ENCODE data around the gene COL5A1. TPM values are rescaled to one million over a fixed set of nuclear protein-coding genes. Genes with fewer than 3 reads are reported as not detected.
A peak's percentile ranks its signal among the peaks of the same experiment; 100 is the strongest.

COL5A1 gene
- total and polyA plus RNA-seq, 2 experiments from 2014 or later: 211 to 812 TPM

DNA sequence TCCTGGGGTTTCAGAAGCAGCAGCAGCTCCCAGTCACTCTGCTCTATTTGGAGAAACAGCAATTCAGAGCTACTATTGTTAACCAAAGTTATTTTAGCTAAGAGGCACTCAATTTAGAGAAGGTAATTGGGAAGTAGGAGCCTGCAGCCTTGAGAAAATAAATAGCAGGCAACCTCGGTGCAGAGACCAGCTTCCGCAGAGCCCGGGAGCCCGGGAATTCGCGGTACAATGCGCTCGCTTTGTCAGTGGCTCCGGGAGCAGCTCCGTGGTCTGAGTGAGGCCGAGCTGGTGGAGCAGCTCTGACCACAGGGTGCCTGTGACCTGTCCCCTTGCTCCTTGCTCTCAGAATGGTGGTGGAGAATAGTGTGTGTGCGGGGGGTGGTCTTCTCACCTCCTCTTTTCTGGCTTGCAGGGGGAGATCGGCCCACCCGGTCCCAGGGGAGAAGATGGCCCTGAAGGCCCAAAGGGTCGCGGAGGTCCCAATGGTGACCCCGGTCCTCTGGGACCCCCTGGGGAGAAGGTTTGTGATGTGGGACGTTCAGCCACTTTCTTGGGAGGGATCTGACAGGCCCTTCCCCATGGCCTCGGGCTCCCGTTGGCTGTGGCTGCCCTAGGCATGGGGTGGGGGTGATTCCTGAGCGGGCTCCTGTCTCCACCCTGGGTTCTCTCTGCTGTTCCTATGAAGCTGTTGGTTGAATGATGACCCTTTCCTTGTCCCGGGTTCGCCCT is 143.1 kb downstream of the COL5A1 start:
- TF ChIP-seq EZH2phosphoT487 (IDR thresholded peaks at IDR 0.05; ENCODE audit: insufficient read depth, low read depth): no peak
- no peak for TF ChIP-seq EZH2 (IDR thresholded peaks at IDR 0.05; ENCODE audit: insufficient read depth, poor library complexity, severe bottlenecking)
- no peaks in the 10 kb centered on the region for H3K4me1 ChIP-seq (ENCODE audit: insufficient read depth)
- H3K4me3 ChIP-seq: no peak overlapping the region
- H3F3A ChIP-seq (ENCODE audit: insufficient read depth): peaks cover 50% of the 10 kb centered on the region
- H3K27ac ChIP-seq: no peak overlapping the region
- H3K9me2 ChIP-seq (ENCODE audit: insufficient read depth): no peaks in the 10 kb centered on the region
- H3K9me3 ChIP-seq (ENCODE audit: low read depth): no peaks in the 10 kb centered on the region
- H2AFZ ChIP-seq: no peak overlapping the region
- in situ Hi-C loops (cut with MboI): no loop called here
- no peak overlapping the region for H3K9ac ChIP-seq
- H3K36me3 ChIP-seq (ENCODE audit: low read depth): peaks cover 61% of the 10 kb centered on the region
- H4K20me1 ChIP-seq (ENCODE audit: insufficient read depth): no peaks in the 10 kb centered on the region
- DNase-seq: no peak
- H3K79me2 ChIP-seq (ENCODE audit: insufficient read depth): peaks cover 36% of the 10 kb centered on the region; the same call in 1 of the 2 replicates
- 89 to 91% methylated on average over 22 to 23 of the region's 23 CpGs for WGBS, 2 experiments (ENCODE audit: low coverage in 1 of 2, low lambda C conversion rate in 2 of 2, missing lambda C conversion rate in 2 of 2)
- H3K4me2 ChIP-seq (ENCODE audit: unreplicated experiment): no peak overlapping the region
- no peaks in the 10 kb centered on the region for H3K27me3 ChIP-seq (replicated peaks; ENCODE audit: insufficient read depth)

DNA sequence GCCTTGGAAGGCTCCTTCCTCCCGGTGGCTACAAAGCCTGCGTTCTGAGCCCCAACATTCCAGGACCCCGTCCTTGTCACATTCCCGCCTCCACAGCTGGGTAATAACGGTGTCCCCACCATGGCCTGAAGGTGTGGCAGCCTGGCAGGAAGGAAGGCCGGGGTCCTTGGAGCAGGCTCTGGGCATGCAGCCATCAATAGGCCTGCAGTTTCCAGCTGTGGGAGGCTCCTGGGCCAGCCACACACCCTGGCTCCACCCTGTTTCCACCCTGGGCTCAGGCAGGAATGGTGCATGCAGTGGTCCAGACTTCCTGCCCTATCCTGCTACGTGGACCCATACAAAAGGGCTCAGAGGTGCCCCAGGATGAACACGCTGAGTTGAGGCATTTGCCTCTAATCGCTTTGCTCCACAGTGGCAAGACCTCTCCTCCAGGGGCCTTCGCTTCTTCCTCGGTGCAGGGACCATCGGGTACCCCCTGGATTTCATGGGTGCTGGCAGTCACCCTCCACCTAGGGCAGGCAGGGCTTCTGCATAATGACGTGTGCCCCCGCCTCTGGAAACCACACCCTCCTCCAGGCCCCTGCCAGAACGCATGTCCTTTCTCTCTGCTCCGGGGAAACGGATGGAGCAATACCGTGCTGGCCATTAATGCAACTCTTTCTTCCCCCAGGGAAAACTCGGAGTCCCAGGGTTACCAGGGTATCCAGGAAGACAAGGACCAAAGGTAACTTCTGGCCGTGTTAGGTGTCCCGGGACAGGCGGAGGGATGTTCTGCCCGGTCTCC is 143.9 kb downstream of the COL5A1 start:
- H3K9me2 ChIP-seq (ENCODE audit: insufficient read depth): no peaks in the 10 kb centered on the region
- peaks cover 55% of the 10 kb centered on the region for H3K36me3 ChIP-seq (ENCODE audit: low read depth)
- H3K9me3 ChIP-seq (ENCODE audit: low read depth): no peaks in the 10 kb centered on the region
- 79 to 80% methylated on average over 23 of the region's 23 CpGs for WGBS, 2 experiments (ENCODE audit: low coverage in 1 of 2, low lambda C conversion rate in 2 of 2, missing lambda C conversion rate in 2 of 2)
- in situ Hi-C loops (cut with MboI): no loop called here
- no peak overlapping the region for H3K4me3 ChIP-seq
- no peak overlapping the region for H3K27ac ChIP-seq
- H3K9ac ChIP-seq: no peak overlapping the region
- H3K4me1 ChIP-seq (ENCODE audit: insufficient read depth): no peaks in the 10 kb centered on the region
- TF ChIP-seq EZH2phosphoT487 (IDR thresholded peaks at IDR 0.05; ENCODE audit: insufficient read depth, low read depth): no peak
- TF ChIP-seq EZH2 (IDR thresholded peaks at IDR 0.05; ENCODE audit: insufficient read depth, poor library complexity, severe bottlenecking): no peak
- 0 out of 2 replicates have a peak, but pooled peaks cover 29% of the 10 kb centered on the region for H3K79me2 ChIP-seq (ENCODE audit: insufficient read depth)
- H3F3A ChIP-seq (ENCODE audit: insufficient read depth): peaks cover 52% of the 10 kb centered on the region
- no peaks in the 10 kb centered on the region for H4K20me1 ChIP-seq (ENCODE audit: insufficient read depth)
- peak; percentile 35 for DNase-seq
- H3K27me3 ChIP-seq (replicated peaks; ENCODE audit: insufficient read depth): no peaks in the 10 kb centered on the region
- H2AFZ ChIP-seq: no peak overlapping the region
- H3K4me2 ChIP-seq (ENCODE audit: unreplicated experiment): no peak overlapping the region

DNA sequence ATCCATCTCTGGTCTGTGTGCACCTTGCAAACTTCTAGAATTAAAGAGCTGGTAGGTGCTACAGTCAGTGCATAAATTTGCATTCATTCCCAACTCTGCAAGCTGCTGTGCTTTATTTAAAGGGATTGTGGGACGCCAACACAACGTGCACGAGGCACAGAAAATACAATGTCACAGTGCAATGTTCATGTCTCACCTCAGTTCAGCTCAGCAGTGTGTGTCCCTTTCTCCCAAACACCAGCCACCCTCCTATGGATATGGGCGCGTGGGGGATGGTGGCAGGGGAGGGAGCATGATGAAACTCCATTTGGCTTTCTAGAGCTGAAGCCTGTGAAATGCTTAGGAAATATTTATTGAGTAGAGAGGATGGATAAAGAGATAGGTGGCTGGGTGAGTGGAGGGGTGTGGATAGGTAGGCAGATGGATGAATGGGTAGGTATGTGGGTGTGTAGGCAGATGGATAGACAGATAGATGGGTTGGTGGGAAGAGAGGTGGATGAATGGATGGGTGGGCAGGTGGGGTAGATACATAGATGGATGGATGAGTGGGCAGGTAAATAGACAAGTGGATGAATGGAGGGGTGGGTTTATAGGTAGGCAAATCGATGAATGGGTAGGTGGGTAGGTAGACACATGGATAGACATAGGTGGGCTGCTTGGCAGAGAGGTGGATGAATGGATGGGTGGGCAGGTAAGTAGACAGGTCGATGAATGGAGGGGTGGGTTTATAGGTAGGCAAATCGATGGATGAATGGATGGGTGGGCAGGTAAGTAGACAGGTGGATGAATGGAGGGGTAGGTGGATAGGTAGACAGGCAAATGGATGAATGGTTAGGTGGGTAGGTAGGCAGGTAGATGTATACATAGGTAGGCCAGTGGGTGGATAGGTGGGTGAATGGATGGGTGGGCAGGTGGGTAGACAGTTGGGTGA is 146.3 kb downstream of the COL5A1 start:
- DNase-seq: no peak
- peaks cover 36% of the 10 kb centered on the region; the same call in 1 of the 2 replicates for H3K79me2 ChIP-seq (ENCODE audit: insufficient read depth)
- TF ChIP-seq EZH2phosphoT487 (IDR thresholded peaks at IDR 0.05; ENCODE audit: insufficient read depth, low read depth) (no peak), EZH2 (IDR thresholded peaks at IDR 0.05; ENCODE audit: insufficient read depth, poor library complexity, severe bottlenecking) (no peak)
- 81 to 86% methylated on average over 8 of the region's 8 CpGs for WGBS, 2 experiments (ENCODE audit: low coverage in 1 of 2, low lambda C conversion rate in 2 of 2, missing lambda C conversion rate in 2 of 2)
- H2AFZ ChIP-seq: no peak overlapping the region
- H3K4me3 ChIP-seq: no peak overlapping the region
- H3K36me3 ChIP-seq (ENCODE audit: low read depth): peaks cover 56% of the 10 kb centered on the region
- no peak overlapping the region for H3K4me2 ChIP-seq (ENCODE audit: unreplicated experiment)
- no peak overlapping the region for H3K9ac ChIP-seq
- no peaks in the 10 kb centered on the region for H4K20me1 ChIP-seq (ENCODE audit: insufficient read depth)
- H3F3A ChIP-seq (ENCODE audit: insufficient read depth): peaks cover 59% of the 10 kb centered on the region
- H3K9me2 ChIP-seq (ENCODE audit: insufficient read depth): no peaks in the 10 kb centered on the region
- H3K27ac ChIP-seq: no peak overlapping the region
- H3K4me1 ChIP-seq (ENCODE audit: insufficient read depth): no peaks in the 10 kb centered on the region
- H3K9me3 ChIP-seq (ENCODE audit: low read depth): no peaks in the 10 kb centered on the region
- in situ Hi-C loops (cut with MboI): no loop called here
- H3K27me3 ChIP-seq (replicated peaks; ENCODE audit: insufficient read depth): no peaks in the 10 kb centered on the region

DNA sequence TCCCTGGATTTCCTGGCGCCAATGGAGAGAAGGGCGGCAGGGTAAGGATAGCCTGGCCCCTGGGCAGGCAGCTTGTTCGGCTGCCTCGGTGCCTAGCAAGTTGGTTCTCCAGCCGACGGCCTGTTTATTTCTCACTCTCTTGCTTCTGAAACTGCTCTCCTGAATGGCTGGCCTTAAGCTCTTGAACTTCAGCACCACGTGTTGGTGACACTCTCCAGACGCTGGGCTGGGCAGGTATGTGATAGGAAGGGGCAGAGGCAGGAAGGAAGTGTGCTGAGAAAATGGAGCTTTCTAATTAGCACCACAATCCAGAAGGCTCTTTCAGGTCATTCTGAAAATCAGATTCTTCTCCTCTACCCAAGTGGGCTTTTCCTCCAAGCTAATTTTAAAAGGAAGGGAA is 147.6 kb downstream of the COL5A1 start:
- Histone ChIP-seq H4K20me1 (ENCODE audit: insufficient read depth) (no peaks in the 10 kb centered on the region), H3K27me3 (replicated peaks; ENCODE audit: insufficient read depth) (no peaks in the 10 kb centered on the region), H3K27ac (no peak overlapping the region), H3F3A (ENCODE audit: insufficient read depth) (peaks cover 57% of the 10 kb centered on the region), H2AFZ (no peak overlapping the region), H3K9ac (no peak overlapping the region), H3K9me2 (ENCODE audit: insufficient read depth) (no peaks in the 10 kb centered on the region), H3K79me2 (ENCODE audit: insufficient read depth) (peaks cover 33% of the 10 kb centered on the region; the same call in 1 of the 2 replicates), H3K36me3 (ENCODE audit: low read depth) (peaks cover 58% of the 10 kb centered on the region), H3K4me1 (ENCODE audit: insufficient read depth) (no peaks in the 10 kb centered on the region), H3K4me2 (ENCODE audit: unreplicated experiment) (no peak overlapping the region), H3K4me3 (no peak overlapping the region), H3K9me3 (ENCODE audit: low read depth) (no peaks in the 10 kb centered on the region)
- TF ChIP-seq EZH2 (IDR thresholded peaks at IDR 0.05; ENCODE audit: insufficient read depth, poor library complexity, severe bottlenecking): no peak
- TF ChIP-seq EZH2phosphoT487 (IDR thresholded peaks at IDR 0.05; ENCODE audit: insufficient read depth, low read depth): no peak
- in situ Hi-C loops (cut with MboI): no loop called here
- DNase-seq: no peak
- WGBS, 2 experiments (ENCODE audit: low coverage in 1 of 2, low lambda C conversion rate in 2 of 2, missing lambda C conversion rate in 2 of 2): 70 to 76% methylated on average over 8 of the region's 8 CpGs
